LHCN-M2 (cell line): ENCODE data around the gene ADAMTS2. TPM values are rescaled to one million over a fixed set of nuclear protein-coding genes. Genes with fewer than 3 reads are reported as not detected.
"Not testable (repeated sequence)": the region's sequence is repeated elsewhere in the genome, so short reads cannot be mapped to it uniquely, and the experiment has no call there.

Experiments used
- DNase-seq: peaks from one replicate; pipeline ENCODE4 v3.0.0-alpha.2; 2012; ENCODE audit warnings: low read depth
- total RNA-seq: library from RNA; depleted of rRNA; stranded (reverse); fragments of >200 nt; gene quantifications from 2 replicates; pipeline ENCODE4 v1.2.3, GENCODE V29; 2014

The ADAMTS2 gene
- total RNA-seq, 1 experiment from 2014 or later: 24.1 TPM

DNA sequence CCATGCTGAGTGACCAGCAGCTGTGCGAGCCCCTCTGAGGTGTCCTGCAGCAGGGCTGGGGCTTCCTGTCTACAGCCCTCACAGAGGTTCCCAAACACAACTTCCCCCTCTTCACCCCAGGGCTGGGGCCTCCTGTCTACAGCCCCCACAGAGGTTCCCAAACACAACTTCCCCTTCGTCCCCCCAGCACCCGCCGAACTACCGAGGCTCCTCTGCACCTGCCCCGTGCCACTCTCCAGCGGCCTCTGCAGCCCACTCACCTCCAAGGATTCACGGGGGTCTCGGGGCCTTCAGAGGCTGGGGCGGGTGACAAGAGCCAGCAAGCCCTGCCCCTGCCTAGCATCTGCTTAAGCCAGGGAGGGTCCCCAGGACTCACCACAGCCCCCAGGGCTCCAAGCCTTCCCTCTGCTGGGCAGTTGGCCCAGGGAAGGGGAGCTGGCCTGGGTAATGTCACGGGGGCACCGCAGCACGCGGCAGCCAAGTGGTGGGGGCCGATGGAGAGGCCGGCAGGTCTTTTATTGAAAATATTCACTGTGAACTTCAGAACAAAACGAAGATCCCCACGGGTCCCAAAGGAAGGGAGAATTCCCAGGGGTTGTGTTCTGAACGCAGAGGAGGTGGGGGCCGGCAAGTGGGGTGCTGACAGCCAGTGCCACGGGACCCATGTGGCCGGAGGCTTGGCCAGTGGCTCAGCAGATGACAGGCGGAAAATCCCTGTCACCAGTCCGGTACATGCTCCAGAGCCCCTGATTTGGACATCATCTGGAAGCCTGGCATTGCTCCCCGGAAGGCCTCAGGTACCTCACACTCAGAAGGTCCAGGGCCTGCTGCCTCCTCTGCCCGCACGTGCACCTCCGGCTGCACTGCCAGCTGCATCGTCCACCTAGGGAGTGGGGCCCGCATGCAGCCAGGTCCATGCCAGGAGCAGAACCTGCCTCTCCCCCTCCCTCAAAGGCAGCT lies 125.3 kb downstream of the ADAMTS2 start:
- no peak for DNase-seq

DNA sequence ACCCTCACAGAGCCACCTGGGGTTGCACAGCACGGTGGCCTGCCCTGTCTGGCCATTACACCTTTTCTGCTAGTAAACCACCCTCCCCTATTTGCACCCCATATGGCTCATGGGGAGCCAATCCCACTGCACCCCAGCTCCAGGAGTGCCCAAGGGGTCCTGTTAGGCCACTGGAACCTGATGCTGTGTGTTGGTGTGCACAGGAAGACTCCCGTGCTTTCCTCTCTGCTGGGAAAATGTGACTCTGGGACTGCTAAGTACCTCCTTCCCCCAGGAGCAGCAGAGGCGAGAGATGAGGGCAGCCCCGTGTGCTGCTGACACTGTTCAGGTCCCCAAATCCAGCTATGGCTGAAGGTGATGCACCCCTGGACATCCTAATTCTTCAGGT lies 126.3 kb downstream of the ADAMTS2 start:
- no peak for DNase-seq

DNA sequence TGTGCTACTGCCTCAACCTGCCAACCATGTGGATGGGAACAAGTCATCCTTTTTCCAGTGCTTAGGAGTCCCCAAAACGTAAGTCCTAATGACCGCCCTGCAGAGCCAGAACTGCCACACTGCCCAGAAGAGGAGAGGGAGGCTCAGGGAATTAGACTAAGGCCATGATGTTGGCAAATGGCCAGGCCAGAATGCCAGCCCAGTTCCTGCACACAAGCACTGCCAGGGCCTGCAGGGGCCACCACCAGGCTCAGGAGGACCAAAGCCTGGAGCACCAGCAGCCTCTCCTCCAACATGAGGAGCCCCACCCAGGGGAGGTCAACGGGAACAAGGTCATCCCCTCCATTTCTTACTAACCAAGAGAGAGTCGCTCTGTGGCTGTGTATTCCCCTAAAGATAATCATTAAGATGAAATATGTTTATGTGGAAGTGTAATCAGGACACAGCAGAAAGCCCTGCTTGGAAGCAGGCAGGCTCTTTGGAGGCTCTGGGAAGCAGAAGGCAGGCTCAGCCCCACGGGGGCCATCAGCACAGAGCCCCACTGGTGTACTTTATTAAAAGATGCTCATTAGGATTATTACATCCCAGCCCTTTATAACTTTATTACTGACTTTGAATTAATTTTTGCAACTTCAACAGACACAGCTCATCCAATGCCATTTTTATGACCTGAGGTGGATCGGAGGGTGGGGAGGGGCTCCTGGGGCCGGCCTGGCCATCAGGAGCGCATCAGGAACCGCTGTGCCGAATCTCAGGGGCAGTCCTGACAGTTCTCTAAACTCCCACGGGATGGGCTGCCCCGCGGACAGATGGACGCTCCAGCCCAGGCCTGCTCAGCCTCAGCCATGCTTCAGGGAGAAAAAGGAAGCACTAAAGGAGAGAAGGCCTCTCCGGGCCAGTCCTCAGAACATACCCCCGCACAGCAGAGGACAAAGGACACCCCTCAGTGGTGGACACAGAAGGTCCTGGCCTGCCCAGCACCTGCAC lies 127.0 kb downstream of the ADAMTS2 start:
- DNase-seq: no peak

DNA sequence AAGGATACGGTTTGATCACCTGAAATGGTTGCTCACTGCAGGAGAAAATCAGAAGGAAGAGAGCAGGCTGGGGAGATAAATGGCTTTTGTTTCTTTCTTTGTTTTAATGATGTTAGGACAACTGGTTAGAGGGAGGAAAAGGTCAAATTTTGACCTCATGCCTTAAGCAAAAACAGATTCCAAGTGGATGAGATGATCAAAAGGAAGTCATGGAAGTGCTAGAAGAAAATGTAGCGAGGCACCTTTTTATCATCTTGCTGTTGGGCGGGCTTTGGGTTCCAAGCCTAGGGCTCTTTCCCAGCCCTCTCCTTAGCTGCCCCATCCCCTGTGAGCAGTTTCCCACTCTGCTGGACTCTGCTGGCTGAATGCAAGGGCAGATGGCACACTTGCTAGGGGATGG lies 127.9 kb downstream of the ADAMTS2 start:
- peak; percentile 12 for DNase-seq

DNA sequence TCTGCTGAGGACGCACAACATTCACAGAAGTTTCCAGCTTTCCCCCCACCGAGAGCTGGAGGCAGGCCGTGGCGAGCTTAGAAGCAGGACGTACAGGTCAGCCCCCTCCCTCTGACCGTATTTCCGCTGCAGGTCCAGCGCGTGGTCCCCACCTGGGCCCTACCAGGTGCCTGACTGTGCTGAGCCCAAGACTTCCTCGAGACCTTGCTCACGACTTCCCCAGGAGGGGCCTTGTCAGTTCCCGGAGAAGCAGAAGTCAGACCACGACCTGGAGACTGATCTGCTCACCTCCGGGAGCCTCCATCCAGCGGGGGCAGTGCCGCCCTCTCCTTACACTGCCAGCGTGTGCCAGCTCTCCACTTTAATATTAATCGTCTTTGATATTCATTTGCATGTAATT lies 128.9 kb downstream of the ADAMTS2 start:
- not testable (repeated sequence) for DNase-seq

DNA sequence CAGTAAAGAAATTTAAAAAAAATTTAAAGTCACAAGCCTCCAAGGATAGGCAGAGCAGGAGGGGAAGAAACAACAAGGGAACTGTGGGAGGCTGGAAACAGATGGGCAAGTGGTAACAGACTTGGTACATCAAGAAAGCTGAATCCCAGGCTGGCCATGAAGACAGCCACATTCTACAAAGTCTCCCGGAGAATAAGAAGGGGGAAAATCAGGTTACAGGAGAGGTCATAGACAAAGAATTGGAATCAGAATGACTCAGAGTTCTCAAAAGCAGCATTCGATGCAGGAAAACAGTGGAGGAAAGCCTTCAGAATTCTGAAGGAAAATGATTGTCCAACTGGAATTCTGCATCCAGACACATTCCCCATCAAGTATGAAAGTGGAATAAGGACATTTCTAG lies 129.7 kb downstream of the ADAMTS2 start:
- DNase-seq: peak; percentile 17

DNA sequence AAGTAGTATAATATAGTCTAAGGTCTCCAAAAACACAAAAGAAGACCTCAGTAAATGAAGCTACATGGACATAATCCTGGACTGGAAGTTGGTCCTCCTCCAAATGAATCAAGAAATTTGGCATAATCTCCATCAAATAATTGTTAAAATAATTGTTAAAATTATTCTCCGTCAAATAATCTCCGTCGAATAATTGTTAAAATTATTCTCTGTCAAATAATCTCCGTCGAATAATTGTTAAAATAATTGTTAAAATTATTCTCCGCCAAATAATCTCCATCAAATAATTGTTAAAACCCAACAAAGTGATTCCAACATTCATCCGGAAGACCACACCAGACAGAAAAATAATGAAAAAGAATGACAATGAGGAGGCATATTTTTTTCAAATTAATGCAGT lies 130.6 kb downstream of the ADAMTS2 start:
- DNase-seq: no peak

DNA sequence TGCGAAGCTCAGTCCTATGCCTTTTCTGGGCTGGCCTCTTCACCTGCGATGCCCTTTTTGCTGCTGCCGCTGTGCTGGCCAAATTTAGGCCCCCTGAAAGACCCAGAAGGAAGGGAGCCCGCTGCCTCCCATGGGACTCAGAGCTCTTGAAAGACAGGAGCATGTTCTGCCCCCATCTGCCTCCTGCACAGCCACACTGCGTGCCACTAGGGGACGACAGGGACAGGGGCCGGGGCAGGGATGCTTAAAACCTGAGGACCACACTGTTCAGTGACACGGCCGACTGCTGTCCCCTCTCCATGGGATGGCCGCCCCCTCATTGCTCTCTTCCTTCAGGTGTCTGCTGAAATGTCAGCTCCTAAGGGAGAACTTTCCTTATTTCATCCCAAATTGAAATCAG lies 132.4 kb downstream of the ADAMTS2 start:
- peak; percentile 62 for DNase-seq

DNA sequence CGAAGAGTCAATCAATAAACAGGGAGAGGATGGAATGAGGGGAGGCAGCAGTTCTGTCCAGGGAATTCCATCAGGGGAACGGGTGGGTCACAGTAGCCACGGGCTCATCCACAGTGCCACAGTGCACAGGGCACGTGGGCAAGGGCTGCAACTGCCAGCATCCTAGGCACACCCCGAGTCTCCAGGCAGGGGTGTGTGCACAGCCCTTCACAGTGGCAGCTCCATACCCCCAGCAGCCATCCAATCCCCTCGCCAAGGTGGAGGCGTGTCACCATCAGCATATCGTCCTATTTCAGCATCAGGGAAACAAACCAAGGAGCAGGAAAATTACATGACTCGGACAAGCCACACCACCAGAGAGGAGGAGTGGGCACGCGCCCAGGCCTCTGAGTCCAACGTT lies 133.6 kb downstream of the ADAMTS2 start:
- DNase-seq: no peak

DNA sequence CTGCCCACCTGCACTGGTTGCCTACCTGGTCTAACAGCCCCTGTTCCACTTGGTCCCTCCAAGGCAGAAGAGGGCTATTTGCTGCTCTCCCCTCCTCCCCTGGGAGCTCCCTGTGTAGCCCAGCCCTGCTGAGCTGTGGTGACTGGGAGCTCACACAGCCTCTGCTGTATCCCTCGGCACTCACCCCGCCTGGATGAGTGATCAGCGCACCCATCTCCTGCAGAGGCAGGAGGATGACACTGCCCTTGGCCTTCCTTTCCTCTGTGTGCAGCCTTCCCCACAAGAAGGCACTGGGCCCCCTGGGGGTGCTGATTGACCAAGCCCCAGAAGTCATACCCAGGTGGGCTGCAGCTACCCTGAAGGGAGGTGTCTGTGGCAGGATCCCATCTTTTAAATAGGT lies 134.2 kb downstream of the ADAMTS2 start:
- no peak for DNase-seq

DNA sequence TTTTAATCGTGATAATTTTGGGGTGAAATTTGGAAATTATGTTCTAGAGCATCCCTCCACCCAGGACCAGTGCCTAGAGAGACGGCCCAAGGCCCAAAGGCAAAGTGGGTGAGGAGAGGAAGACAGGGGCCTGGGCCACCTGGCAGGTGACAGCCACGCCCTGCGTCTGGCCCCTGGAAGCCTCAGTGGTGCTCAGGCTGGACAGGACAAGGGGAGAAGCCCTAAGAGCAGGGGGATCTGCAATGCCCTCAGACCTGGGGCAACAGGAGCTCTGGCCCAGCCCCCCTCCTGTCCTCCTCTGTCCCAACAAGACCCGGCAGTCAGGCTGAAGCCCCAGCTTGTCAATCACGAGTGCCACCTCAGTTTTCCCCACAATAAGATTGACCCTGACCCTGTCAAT lies 134.8 kb downstream of the ADAMTS2 start:
- no peak for DNase-seq

DNA sequence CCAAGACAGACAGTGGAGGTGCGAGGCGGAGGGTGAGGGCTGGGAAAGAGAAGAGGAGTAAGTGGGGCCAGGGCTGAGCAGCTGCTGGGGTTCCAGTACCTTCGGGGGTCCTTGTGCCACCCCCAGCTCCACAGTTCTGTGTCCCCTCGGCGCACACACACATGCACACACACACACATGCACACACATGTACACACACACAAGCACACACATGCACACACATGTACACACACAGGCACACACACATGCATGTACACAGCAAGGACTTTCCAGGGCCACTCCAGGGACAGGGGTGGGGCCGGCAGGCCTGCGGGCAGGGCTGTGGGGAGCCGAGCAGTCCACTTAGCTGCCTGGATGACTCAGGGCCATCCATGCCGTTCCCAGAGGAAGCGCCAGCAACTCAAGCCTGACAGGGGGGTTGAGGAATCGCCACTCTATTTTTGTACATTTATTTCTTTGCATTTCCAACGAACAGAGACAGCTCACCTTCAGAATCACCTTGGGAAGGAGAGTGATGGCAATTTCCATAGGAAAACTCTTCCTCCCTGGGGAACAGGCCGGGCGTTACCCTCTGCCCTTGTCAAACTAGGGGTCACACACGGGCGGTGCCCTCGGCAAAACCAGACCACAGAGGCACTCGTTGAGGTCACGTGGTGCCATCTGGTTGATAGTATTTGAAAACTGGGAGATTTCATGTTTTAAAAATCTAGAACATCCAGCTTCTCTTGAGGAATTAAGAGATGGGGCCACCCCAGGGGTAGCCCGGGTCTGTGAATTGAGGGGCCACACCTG lies 135.7 kb downstream of the ADAMTS2 start:
- peak; percentile 61 for DNase-seq

DNA sequence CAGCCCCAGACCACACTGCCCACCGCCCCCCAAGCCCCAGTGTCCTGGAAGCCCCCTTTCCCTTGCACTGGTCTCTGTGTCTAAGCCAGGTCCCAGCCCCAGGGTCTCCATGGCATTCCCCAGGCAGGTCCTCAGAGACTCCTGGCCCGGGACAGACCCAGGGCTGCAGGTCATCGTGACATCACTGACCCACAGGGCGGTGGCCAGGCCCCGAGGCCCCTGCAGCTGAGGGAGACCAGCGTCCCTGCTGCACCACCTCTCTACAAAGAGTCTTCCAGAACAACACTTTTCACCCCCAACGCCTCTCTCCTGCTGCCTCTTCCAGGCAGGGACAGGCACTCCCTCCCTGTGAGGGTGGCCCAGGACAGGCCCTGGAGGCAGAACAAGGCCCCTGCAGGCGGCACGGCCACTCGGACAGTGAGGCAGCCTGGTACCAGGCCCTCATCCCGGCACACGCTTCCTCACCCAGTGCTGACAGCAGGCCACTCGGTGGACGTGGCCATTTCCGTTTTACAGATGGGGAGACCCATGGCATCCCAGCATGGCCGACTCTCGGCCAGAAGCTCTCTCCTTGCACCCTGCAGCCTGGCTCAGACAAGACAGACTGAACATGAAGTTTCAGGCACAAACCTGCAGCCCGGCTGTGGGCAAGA lies 136.4 kb downstream of the ADAMTS2 start:
- no peak for DNase-seq

DNA sequence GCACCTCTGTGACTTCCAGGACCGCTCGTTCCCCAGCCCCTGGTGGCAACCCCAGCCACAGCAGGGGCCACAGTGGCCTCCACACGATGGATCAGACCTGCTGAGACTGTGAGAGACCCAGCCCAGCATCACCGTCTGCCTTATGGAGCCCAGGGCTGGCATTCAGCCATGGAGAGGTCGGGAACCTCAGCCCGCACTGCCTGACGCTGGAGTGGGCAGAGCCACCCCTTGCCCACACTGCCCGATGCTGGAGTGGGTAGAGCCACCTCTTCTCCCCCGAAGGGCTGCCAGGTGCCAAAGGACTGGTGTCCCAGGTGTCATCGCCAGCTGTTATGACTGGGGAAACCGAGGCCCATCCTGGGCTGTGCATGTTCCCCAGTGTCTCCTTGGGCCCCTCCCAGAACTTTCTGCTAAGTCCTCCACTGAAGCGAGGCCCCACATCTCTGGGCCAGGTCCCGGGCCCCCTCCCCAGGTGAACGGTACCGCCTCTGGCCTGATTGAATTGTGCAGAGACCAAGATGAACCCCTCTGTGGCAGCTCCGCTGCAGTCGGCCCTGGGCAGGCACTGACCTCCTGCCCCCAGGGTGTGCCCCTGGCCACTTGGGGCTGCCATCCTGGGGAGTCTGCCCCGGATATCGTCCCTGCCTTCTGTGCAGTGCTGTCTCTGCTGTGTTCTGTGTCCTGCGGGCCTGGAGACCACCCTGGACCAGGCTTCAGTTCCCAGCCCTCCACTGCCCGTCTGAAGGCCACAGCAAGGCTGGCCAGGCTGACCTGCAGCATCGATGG lies 137.1 kb downstream of the ADAMTS2 start:
- no peak for DNase-seq

DNA sequence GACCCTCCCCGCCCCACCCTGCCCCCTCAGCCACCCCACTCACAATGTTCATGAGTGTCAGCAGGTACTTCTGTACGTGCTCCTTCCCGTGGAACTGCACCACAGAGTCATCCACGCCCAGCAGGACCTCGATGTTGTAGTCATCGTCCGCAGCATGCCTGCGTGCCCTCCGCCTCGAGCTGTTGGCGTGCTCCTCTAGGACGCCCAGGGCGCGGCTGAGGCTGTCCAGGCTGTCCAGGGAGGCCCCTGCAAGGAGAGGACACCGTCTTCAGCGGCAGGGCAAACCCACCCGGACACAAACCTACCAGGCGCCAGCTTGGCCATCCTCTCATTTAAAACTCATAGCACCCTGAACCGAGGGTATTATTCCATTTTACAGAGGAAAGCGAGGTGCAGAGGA lies 137.8 kb downstream of the ADAMTS2 start:
- DNase-seq: no peak

DNA sequence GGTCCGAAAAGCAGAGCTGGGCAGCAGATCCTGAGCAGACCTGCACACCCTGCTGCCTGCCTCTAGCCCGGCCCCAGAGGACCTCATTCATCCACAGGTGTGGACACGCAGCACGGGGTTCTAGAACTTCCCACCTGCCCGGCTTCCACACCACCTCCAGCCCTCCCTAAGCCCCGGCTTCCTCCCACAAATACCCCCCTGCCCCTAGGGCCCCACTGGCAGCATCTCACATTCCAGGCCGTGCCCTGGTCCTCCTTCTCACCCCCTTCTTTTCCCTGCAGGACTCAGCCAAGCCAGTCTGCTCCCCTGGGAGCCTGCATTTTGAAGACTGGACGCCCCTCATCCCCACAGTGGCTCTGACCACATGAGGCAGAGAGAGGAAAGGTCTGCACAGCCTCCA lies 138.9 kb downstream of the ADAMTS2 start:
- no peak for DNase-seq

DNA sequence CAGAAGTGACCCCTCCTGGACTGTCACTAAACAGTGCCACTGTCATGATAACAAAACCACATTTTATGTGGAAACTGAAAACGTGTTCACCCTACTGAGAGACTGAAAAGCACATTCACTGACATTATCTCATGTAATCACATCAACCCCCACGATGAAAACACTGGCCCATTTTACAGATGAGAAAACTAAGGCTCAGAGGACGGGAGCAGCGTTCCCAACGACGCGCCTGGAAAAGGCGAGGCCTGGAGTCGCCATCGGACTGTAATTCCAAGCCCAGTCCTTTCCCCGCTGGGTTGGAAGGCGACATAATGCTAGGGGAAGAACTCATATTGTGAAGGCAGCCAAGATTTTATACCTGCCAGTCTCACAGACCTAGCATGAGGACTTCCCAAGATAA lies 140.0 kb downstream of the ADAMTS2 start:
- no peak for DNase-seq

DNA sequence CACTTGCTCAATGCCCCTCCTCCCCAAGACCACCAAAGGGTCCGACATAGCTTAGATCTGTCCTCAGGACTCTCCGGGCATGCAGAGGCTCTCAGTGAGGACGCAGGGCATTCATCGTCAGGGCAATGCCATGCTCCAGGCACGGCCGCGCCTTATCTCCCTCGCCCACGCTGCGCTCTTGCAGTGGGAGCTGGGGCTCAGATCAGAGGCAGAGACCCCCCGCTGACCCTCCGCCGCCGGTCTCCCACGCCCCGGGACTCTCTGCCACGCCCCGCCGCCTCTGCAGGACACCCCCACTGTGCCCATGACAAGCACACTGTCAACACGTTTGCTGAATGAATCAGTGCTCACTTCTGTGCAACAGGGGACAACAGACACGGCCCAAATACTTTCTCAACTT lies 140.7 kb downstream of the ADAMTS2 start:
- no peak for DNase-seq

DNA sequence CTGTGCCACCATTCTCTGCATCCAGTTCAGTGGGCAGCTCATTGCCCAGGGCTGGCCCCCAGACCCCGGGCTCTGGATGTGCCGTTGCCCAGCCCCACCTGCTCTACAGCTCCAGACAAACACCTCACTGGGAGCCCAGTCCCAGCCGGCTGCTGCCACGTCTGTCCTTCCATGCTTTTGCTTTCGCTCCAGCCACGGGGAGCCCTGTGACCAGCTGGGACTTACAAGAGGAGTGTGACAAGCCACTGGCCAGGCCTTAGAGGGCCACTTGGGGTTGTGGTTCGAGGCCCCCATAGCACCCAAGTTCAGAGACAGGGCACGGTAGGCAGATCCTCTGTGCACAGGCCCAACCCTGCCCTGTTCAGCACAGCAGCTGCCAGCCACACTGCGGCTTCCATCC lies 142.0 kb downstream of the ADAMTS2 start:
- DNase-seq: no peak

DNA sequence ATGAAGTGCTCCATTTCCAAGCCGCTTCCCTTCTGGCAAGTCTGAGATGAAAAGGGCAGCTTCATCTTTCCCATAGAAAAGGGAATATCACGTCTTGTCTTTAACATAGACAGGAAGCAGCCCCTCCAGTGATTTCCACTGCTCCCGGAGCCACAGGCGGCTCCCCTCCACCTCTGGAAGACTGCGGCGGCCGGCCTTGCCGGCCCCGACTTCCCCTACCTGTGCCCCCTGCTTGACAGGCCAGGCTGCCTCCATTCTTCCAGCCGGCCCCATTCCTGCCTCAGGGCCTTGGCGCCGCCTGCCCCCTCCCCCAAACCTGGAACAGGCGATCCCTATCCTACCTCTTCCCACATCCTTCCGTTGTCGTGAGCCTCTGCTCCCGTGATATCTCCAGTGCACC lies 143.3 kb downstream of the ADAMTS2 start:
- no peak for DNase-seq
